Measurements from ENCODE around the gene MMP20. TPM values are rescaled to one million over a fixed set of nuclear protein-coding genes. Genes with fewer than 3 reads are reported as not detected.

Gene MMP20
- total RNA-seq, 1 experiment from 2014 or later: not detected

Other genes with a start within 250 kb of the MMP20 start
- gene TMEM123, start 172.6 kb downstream of the MMP20 start, total RNA-seq (2014; rRNA removed; shearing (Covaris generic); ENCODE audit: low replicate concordance): 273 and 796 TPM in 2 replicates
- gene MMP7, start 94.6 kb downstream of the MMP20 start, total RNA-seq (2014; rRNA removed; shearing (Covaris generic); ENCODE audit: low replicate concordance): 0.34 TPM in 1 of 2 replicates, not detected in the other
- not detected in 2 replicates for gene MMP27, start 80.4 kb upstream of the MMP20 start, total RNA-seq (2014; rRNA removed; shearing (Covaris generic); ENCODE audit: low replicate concordance)
- not detected in 2 replicates for gene MMP8, start 99.6 kb upstream of the MMP20 start, total RNA-seq (2014; rRNA removed; shearing (Covaris generic); ENCODE audit: low replicate concordance)
- gene MMP10, start 155.3 kb upstream of the MMP20 start, total RNA-seq (2014; rRNA removed; shearing (Covaris generic); ENCODE audit: low replicate concordance): not detected in 2 replicates
- not detected in 2 replicates for gene MMP1, start 172.8 kb upstream of the MMP20 start, total RNA-seq (2014; rRNA removed; shearing (Covaris generic); ENCODE audit: low replicate concordance)
- gene MMP3, start 218.3 kb upstream of the MMP20 start, total RNA-seq (2014; rRNA removed; shearing (Covaris generic); ENCODE audit: low replicate concordance): not detected in 2 replicates
- gene MMP12, start 249.7 kb upstream of the MMP20 start, total RNA-seq (2014; rRNA removed; shearing (Covaris generic); ENCODE audit: low replicate concordance): not detected in 2 replicates

Data from Karpas-422 (cell line).